SK-N-DZ (cell line): ENCODE measurements around the gene ARHGAP25.

ENCODE experiments used
- DNase-seq: peaks from one replicate; pipeline ENCODE4 v3.0.0-alpha.2; 2015; ENCODE audit warnings: low spot score

ARHGAP25 gene

DNA sequence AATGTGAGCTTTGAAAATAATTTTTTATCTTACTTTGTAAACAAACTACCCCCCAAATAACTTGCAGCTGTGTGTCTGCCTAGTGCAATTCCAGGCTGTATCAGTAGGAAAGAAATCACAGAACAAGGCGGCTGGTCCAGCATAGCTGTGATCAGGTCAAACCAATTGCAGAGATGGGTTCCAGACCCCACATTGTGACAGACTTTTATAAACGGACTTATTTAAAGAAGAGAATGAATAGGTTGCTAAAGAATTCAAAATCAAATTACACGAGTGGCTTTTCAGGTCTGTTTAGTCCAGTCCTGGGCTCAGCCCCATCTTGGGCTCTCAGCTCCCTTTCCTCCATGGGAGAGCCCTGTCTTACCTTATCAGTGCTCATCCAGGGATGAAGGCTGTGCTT lies 125.5 kb downstream of the ARHGAP25 start:
- DNase-seq = peak; percentile 93

- no peak for DNase-seq
Measured at GRCh38 chr2:68861330-68861729, 126.7 kb downstream of the ARHGAP25 start.

- DNase-seq = no peak
Measured at GRCh38 chr2:68862889-68863288, 128.3 kb downstream of the ARHGAP25 start.

GRCh38 chr2:68863996-68864395 lies 129.4 kb downstream of the ARHGAP25 start:
- DNase-seq = no peak

DNA sequence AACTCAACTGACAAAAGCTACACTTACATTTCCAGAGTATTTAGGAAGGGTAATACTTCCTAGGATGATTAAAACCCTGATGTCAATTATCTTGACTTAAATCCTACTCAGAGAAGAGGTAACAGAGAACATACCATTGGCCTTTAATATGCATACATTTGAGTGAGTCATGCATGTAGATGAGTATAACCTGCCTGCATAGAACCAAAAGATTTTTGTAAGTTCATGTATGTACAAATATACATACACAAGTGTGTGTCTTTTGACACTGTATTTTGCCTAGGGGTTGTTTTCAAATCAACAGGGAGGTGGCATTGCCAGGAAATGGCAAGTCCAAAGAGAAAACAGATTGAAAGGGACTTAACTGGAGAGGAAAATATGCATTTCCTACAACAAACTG lies 130.5 kb downstream of the ARHGAP25 start:
- DNase-seq = no peak

- DNase-seq = no peak
Measured at GRCh38 chr2:68870215-68870614, 135.6 kb downstream of the ARHGAP25 start.

DNA sequence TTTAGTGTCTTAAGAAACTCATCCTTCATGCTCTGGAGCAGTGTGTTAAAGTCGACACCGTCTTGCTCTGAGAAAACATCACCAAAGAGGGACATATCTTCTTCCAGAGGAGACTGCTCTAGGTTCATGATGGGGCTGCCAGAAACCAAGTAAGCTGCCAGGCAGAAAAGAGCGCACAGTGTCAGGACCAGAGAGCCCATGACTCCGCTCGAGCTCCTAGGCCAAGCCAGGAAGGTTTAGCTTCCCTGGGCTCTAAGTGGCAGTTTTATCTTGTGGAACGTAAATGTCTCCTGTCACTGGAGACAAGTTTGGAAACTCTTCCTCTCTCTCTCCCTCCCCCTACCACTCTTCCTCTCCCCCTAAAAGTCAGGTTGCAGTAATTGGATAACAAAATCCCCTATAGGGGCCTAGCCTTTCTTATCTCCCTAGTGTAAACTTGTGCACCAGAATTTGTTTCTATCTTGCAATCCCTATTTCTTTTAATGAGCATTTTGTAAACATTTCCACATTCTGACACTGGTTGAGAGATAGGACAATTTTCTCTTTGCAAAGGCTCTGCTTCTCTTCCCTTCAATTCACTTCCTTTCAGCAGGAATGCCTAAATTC lies 136.7 kb downstream of the ARHGAP25 start, which contains the start of gene BMP10:
TSS of gene BMP10 (minus strand) at position 239 of the 606 bp plus-strand sequence. CDS start at position 200, 39 bp downstream.
- DNase-seq = no peak
